ENCODE data around the gene NUDT1.

Gene NUDT1

GRCh38 chr7:2247141-2247995 is 5.3 kb downstream of the NUDT1 start:
- DNase-seq (ENCODE audit: low read depth in 2 of 3, low spot score in 2 of 3): no peak

DNA sequence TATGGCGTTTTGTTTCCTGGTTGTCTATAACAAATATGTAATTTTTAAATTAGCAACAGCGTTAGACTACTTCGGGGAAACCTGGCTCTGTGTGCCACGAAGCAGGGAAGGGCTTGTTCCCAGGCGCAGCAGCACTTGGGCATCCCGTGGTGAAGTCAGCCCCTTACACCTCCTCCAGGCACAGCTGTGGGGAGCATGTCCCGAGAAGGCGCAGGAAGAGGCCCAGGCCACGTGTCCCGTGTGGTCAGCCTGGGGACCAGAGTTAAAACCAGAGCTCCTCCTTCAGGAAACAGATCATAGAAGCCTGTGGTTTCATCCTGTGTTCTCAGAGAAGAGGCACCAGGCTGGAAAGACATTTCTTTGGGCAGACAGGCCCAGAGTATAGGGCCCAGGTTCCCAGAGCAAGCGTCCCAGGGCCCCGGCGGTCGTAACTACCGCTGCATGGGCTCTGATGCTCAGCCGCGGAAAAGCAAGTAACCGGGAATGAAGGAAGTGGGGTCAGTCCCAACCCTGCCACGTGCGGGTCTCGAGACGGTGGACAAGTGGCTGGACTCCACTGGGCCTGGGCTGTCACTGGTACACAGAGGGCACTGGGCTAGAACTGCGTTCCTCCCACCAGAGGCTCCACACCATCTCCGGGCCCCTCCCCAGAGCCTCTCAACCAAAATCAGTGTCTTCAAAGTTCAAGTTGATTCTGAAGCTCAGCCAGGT is 7.1 kb downstream of the NUDT1 start:
- DNase-seq (ENCODE audit: low read depth in 2 of 3, low spot score in 2 of 3): no peak

DNA sequence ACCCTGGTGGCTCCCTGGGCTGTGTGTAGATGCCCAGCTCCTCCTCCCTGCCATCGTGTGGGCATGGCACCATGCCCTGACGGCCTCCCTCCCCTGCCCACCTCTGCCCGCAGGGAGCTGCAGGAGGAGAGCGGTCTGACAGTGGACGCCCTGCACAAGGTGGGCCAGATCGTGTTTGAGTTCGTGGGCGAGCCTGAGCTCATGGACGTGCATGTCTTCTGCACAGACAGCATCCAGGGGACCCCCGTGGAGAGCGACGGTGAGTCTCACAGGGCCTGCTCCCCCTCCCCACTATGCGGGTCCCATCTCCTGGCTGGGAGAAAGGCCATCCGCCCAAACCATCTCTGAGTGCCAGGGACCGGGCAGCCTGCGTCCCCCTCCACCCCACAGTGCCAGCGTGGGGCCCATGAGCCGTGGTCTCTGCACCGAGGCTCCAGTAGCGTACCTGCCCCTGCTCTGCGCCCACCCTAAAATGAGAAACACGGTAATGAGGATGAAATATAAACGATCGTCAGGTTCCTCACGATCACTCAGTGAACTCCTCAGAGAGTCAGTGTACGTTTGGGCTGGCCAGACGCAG is 7.8 kb downstream of the NUDT1 start:
- DNase-seq (ENCODE audit: low read depth in 2 of 3, low spot score in 2 of 3): no peak

- no peak for DNase-seq (ENCODE audit: low read depth in 2 of 3, low spot score in 2 of 3)
Measured at GRCh38 chr7:2251381-2251780, 9.4 kb downstream of the NUDT1 start.

DNA sequence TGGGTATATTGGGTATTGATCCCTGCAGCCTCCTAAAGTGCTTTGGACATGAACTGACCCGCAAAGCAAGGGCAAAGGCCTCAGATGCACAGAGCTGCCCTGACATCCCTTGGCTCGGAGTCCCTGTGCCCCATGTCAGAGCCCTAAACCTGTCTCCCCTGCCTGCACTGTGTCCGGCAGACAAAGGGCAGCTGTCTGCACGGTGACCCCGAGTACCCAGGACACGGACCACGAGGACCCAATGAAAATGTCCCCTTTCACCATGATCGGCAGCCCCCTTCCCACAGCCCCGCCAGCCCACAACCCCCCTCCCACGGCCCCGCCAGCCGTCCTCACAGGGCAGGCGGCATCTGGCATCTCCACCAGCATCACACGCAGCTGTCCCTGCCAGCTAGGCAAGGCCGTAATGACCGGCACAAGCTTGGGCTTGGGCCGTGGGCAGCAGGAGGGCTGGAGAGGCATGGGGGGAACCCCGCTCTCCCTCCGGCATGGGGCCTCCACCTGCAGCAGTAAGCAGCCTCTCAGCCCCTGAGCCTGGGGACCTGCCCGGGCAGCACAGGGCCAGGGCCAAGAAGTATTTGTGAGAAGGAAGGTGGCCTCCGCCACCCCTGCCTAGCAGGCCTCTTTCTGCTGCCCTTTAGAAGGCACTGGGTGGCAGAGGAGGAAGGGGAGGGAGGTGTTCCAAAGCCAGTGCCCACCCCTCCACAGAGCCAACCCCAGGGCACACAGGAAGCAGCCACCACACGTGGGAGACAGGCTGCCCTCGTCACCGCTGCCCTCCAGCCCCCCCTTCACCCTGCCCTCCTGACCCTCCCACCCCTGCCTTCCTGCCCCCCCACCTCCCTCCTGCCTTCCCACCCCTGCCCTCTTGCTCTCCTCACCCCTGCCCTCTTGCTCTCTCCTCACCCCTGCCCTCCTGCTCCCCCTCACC is 10.1 kb downstream of the NUDT1 start:
- DNase-seq (ENCODE audit: low read depth in 2 of 3, low spot score in 2 of 3): no peak

GRCh38 chr7:2253021-2253420 is 11.0 kb downstream of the NUDT1 start:
- DNase-seq (ENCODE audit: low read depth in 2 of 3, low spot score in 2 of 3): no peak

GRCh38 chr7:2253525-2254244 is 11.7 kb downstream of the NUDT1 start:
- no peak for DNase-seq (ENCODE audit: low read depth in 2 of 3, low spot score in 2 of 3)

GRCh38 chr7:2254429-2255144 is 12.6 kb downstream of the NUDT1 start:
- no peak for DNase-seq (ENCODE audit: low read depth in 2 of 3, low spot score in 2 of 3)

DNA sequence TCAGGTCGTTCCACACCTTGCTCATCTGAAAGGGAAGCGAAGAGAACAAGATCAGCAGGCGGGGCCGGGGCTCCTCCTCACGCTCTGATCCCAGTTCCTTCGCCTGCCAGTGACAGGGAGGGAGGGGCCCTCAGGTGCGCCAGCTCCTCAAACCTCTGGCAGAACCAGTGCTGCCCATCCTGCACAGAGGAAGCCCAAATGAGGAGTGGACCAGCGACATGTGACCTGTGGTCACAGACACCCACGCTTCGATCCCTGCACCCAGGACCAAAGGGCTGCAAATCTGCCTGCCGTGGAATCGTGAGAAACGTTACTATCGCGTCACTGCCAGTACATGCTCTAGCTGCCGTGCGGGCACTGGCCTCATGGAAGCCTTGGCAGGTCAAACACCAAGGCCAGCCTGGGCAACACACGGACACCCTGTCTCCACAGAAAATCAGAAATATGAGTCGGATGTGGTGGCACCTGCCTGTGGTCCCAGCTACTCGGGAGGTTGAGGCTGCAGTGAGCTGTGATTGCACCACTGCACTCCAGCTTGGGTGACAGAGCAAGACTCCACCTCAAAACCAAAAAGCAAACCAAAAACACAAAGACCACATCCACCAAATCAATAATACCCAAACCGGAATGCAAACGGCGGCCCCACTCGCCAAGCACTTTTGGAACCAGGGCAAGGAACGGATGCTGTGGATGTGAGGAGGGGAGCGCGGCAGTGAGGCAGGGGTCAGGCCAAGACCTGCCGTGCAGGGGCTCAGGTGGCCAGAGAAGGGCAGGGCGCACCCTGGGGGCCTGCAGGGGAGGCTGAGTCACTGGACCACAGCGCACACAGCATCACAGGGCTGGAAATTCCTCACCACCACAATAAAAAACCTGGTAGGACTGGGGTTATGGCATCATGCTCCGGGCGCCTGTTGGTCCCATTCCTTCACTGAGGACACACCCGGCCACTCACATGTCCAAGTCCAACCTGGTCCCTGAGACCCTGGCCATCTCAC is 13.4 kb downstream of the NUDT1 start:
- no peak for DNase-seq (ENCODE audit: low read depth in 2 of 3, low spot score in 2 of 3)

- DNase-seq (ENCODE audit: low read depth in 2 of 3, low spot score in 2 of 3): no peak
Measured at GRCh38 chr7:2256306-2257045, 14.4 kb downstream of the NUDT1 start.

DNA sequence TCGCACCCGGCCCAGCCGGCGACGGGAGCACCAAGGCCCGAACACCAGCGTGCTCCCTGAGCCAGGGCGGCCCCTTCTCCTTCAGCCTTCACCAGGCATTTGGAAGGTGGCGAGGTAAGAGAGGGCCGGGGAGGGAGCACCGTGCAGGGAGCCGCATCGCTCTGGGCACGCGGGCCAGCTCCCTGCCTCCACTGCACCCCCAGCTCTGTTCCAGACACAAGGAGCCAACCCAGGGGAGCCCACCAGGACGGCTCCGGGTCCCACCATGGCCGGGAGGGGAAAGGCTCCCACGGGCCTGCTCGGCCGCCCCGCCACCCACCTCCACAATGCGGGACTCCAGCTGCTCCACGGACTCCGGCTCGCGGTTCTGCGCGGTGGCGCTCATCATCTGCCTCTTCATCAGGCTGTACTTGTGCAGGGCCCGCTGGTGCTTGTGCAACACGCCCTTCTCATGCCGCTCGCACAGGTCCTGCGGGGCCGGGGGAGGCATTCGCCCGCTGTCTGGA is 15.1 kb downstream of the NUDT1 start:
- DNase-seq (ENCODE audit: low read depth in 2 of 3, low spot score in 2 of 3): no peak

GRCh38 chr7:2257651-2258050 is 15.6 kb downstream of the NUDT1 start:
- DNase-seq (ENCODE audit: low read depth in 2 of 3, low spot score in 2 of 3): no peak

GRCh38 chr7:2258661-2259365 is 16.8 kb downstream of the NUDT1 start:
- no peak for DNase-seq (ENCODE audit: low read depth in 2 of 3, low spot score in 2 of 3)

GRCh38 chr7:2259480-2259879 is 17.5 kb downstream of the NUDT1 start:
- no peak for DNase-seq (ENCODE audit: low read depth in 2 of 3, low spot score in 2 of 3)

- no peak for DNase-seq (ENCODE audit: low read depth in 2 of 3, low spot score in 2 of 3)
Measured at GRCh38 chr7:2260820-2261219, 18.8 kb downstream of the NUDT1 start.

DNA sequence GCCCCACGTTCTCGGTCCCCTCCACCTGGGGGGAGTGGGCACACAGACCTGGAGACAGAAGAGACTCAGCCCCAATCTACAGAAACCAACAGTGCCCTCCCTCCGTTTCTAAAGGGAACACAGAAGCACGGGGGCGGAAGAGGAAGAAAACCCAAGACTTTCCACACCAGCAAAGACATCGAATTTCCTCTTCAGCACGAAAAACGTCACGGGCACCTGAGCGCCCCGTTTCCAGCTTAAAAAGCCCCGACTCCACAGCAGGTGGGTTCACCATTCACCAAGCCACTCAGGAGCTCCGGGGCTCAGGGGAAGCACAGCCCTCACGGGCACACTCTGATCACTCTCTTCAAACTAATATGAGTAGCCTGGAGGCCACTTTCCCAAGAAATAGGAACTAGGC is 19.6 kb downstream of the NUDT1 start:
- no peak for DNase-seq (ENCODE audit: low read depth in 2 of 3, low spot score in 2 of 3)

DNA sequence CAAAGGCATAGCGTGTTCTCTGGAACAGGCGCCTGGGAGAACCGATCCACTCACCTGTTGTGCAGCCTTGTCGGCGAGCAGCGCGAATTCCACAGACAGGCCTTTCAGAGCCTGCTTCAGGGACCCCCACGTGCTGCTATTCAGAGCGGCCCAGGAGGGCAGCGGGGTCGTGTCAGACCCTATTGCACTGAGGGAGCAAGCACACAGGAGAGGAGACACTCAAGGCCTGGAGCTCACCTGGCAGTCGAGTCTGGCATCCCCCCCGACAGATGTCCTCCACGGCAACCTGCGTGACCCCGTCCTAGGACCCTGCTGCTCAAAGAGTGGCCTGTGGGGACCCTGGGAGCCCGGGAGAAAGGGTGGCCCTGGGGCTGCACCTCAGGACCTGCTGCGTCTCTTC is 21.1 kb downstream of the NUDT1 start:
- DNase-seq (ENCODE audit: low read depth in 2 of 3, low spot score in 2 of 3): no peak
